Neural crest cell (in vitro differentiated cells): ENCODE data around the gene FGD5. TPM values are rescaled to one million over a fixed set of nuclear protein-coding genes. Genes with fewer than 3 reads are reported as not detected.
A peak's percentile ranks its signal among the peaks of the same experiment; 100 is the strongest.

Experiments used
- DNase-seq: peaks from one replicate; pipeline ENCODE4 v3.0.0; 2021; ENCODE audit warnings: low read depth, mixed read lengths, low spot score
- H3K27ac Mint-ChIP-seq: one replicate; pipeline ENCODE4 v1.8.0; 2021; ENCODE audit warnings: mild to moderate bottlenecking, mixed read lengths; ENCODE audit not compliant: unreplicated experiment
- H3K27me3 Mint-ChIP-seq: 2 replicates; pipeline ENCODE4 v1.8.0; 2021; ENCODE audit warnings: low read depth, mild to moderate bottlenecking, mixed read lengths
- H3K36me3 Mint-ChIP-seq: 2 replicates; pipeline ENCODE4 v1.8.0; 2021; ENCODE audit warnings: low read depth, mild to moderate bottlenecking, mixed read lengths
- H3K4me1 Mint-ChIP-seq: 2 replicates; pipeline ENCODE4 v1.8.0; 2021; ENCODE audit warnings: mixed read lengths
- H3K4me3 Mint-ChIP-seq: one replicate; pipeline ENCODE4 v1.8.0; 2021; ENCODE audit warnings: mild to moderate bottlenecking, mixed read lengths
- H3K9me3 Mint-ChIP-seq: 2 replicates; pipeline ENCODE4 v1.8.0; 2021; ENCODE audit warnings: mixed read lengths
- long read RNA-seq: library from polyadenylated mRNA; unstranded; transcript quantifications from one replicate; pipeline ENCODE4 v2.0.0, GENCODE V29; 2020
- total RNA-seq: library from RNA; stranded (reverse); gene quantifications from 2 replicates; pipeline ENCODE4 v1.2.1, GENCODE V29; 2021
- TF ChIP-seq, protein P1 (sequence below): fragments of 200-600 bp; sonication (generic); conservative IDR thresholded peaks from 2 replicates; pipeline ENCODE4 v1.5.0; 2021; ENCODE audit warnings: antibody characterized with exemption, mild to moderate bottlenecking

The FGD5 gene, protein sequence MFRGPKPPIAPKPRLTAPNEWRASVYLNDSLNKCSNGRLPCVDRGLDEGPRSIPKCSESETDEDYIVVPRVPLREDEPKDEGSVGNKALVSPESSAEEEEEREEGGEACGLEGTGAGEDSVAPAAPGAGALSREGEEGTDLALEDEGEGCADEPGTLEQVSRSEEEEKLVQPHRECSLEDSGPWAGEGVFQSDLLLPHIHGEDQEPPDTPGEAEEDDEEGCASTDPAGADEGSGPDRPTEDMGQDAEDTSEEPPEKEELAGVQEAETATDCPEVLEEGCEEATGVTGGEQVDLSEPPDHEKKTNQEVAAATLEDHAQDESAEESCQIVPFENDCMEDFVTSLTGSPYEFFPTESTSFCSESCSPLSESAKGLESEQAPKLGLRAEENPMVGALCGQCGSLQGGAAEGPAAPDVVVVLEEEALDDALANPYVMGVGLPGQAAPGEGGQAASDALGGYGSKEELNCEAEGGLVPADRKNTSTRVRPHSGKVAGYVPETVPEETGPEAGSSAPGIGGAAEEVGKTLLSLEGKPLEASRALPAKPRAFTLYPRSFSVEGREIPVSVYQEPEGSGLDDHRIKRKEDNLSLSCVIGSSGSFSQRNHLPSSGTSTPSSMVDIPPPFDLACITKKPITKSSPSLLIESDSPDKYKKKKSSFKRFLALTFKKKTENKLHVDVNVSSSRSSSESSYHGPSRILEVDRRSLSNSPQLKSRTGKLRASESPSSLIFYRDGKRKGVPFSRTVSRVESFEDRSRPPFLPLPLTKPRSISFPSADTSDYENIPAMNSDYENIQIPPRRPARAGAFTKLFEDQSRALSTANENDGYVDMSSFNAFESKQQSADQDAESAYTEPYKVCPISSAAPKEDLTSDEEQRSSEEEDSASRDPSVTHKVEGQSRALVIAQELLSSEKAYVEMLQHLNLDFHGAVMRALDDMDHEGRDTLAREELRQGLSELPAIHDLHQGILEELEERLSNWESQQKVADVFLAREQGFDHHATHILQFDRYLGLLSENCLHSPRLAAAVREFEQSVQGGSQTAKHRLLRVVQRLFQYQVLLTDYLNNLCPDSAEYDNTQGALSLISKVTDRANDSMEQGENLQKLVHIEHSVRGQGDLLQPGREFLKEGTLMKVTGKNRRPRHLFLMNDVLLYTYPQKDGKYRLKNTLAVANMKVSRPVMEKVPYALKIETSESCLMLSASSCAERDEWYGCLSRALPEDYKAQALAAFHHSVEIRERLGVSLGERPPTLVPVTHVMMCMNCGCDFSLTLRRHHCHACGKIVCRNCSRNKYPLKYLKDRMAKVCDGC (N-terminal part only)
- 0.27 and 0.61 TPM in 2 replicates for total RNA-seq
- long read RNA-seq: 0 reads

DNA sequence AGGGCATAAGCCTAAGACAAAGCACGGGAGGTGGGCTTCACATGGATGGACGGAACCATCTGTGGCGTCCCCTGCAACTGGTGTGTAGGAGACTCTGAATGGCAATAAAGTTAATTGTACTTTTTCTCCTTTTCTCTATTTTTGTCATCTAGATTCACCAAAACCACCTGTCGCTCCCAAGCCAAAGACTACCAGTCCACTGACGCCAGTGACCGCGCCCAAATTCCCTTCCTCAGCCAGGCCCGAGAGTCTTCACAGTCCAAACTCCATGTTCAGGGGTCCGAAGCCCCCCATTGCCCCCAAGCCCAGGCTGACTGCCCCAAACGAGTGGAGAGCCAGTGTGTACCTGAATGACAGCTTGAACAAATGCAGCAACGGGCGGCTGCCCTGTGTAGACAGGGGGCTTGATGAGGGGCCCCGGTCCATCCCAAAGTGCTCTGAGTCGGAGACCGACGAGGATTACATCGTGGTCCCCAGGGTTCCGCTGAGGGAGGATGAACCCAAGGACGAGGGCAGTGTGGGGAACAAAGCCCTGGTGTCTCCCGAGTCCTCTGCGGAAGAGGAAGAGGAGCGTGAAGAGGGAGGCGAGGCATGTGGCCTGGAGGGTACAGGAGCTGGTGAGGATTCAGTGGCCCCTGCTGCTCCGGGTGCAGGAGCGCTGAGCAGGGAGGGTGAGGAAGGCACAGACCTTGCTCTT lies at the start of gene FGD5:
TSS of gene FGD5 (plus strand) at position 159 of the 697 bp plus-strand sequence. CDS start at position 269, 110 bp downstream.
- TF ChIP-seq, protein P1, sequence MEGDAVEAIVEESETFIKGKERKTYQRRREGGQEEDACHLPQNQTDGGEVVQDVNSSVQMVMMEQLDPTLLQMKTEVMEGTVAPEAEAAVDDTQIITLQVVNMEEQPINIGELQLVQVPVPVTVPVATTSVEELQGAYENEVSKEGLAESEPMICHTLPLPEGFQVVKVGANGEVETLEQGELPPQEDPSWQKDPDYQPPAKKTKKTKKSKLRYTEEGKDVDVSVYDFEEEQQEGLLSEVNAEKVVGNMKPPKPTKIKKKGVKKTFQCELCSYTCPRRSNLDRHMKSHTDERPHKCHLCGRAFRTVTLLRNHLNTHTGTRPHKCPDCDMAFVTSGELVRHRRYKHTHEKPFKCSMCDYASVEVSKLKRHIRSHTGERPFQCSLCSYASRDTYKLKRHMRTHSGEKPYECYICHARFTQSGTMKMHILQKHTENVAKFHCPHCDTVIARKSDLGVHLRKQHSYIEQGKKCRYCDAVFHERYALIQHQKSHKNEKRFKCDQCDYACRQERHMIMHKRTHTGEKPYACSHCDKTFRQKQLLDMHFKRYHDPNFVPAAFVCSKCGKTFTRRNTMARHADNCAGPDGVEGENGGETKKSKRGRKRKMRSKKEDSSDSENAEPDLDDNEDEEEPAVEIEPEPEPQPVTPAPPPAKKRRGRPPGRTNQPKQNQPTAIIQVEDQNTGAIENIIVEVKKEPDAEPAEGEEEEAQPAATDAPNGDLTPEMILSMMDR: no peak
- H3K27me3 Mint-ChIP-seq: peaks cover 46% of the 10 kb centered on the region
- no peaks in the 10 kb centered on the region for H3K36me3 Mint-ChIP-seq
- H3K27ac Mint-ChIP-seq: no peak within 1 kb of the TSS
- H3K4me3 Mint-ChIP-seq: no peak within 1 kb of the TSS
- H3K9me3 Mint-ChIP-seq: no peaks in the 10 kb centered on the region
- DNase-seq: no peak
- peaks cover 12% of the 10 kb centered on the region for H3K4me1 Mint-ChIP-seq

DNA sequence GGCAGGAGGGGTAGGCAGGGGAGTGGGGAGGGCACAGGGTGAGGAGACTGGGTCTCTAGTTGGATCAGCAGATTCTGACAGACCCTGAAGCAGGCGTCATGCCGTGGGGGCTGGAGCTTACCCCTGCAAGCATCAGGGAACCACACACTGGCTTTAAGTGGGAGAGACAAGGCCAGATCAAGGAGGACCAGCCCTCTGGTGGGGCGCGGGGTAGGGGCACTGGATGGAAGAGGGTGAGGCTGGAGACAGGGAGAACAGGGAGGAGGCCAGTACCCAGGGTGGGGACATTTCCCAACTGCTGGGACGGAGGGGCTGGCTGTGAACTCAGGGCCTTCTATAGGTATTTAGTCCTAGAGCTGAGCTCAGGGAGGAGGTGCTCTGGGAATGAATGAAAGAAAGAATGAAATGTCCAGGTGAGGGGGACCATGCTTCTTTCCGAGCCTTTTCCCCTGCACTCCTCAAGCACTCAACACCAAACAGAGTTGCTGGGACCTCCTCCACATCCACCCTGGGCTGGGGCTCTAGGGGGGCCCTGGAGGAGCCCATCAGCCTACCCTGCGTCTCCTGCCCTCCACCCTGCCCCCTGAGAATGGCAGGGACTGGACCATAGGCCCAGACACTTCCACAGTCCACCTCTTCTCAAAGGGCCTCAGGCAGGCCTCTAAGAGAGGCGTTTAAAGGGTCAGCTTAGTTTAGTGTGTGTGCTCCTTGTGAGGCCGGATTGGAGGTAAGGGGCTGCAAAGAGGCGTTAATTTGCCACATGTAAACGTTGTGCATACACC lies 49.0 kb upstream of the FGD5 start:
- H3K9me3 Mint-ChIP-seq: no peaks in the 10 kb centered on the region
- no peaks in the 10 kb centered on the region for H3K36me3 Mint-ChIP-seq
- H3K27ac Mint-ChIP-seq: peak overlapping the region; percentile 43
- no peak for DNase-seq
- TF ChIP-seq, protein P1: no peak
- H3K4me3 Mint-ChIP-seq: no peak overlapping the region
- H3K4me1 Mint-ChIP-seq: no peaks in the 10 kb centered on the region
- no peaks in the 10 kb centered on the region for H3K27me3 Mint-ChIP-seq

DNA sequence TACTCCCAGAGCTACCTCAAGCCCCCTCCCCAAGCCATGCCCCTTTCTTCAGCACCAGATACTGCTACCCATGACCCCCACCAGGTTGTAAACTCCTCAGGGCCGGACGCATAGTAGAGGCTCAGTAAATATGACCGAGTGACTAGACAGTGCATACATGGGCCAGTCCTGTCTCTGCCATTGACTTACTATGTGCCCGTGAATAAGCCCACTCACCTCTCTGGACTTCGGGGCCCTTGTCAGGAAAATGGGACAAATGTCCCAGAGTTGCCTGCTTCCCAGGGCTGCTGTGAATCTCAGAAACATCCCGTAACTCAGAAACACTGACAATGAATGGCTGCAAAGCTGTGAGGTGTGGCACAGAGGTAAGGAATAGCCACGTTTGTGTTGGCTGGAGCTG lies 48.2 kb upstream of the FGD5 start:
- Mint-ChIP-seq H3K27ac (no peak overlapping the region), H3K4me3 (no peak overlapping the region), H3K4me1 (no peaks in the 10 kb centered on the region), H3K36me3 (no peaks in the 10 kb centered on the region), H3K27me3 (no peaks in the 10 kb centered on the region), H3K9me3 (no peaks in the 10 kb centered on the region)
- no peak for DNase-seq
- TF ChIP-seq, protein P1: no peak

DNA sequence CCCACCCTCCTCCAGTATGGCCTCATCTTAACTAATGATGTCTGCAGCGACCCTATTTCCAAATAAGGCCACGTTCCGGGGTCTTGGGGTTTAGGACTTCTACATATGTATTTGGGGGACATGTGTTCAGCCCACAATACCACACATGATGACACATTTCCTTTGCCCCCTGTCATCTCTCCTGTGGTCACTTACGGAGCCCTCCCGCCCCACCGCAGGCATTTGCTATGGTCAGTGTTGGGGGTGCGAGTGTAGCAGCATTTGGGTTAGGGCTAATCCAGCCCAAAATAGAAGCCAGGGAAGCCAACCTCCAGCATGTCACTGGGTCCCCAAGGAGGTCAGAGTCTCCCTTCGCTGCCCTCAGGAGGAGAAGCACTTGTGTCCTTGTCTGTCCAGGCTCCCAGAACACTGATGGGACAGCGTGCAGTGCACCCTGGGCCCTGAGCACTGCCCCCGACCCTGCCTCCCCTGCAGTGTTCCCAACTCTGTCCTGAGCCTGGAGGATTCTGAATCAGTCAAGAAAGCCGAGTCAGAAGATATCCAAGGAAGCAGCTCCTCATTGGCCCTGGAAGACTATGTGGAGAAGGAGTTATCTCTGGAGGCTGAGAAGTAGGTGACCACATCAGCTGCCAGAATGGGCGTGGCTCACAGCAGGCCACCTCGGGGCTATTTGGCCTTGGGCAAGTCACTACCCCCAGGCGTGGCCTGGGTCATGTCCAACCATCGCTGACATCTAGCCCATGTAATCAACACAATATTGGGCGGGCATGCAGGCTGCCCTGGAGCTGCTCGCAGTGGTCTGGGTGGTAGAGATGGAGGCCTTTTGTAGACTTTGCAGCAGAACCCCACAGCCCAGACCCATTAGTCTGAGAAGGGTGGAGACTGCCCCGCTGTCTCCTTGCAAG lies 46.9 kb upstream of the FGD5 start:
- H3K27ac Mint-ChIP-seq: no peak overlapping the region
- no peak for DNase-seq

More for the DNA sequence above, 46.9 kb upstream of the FGD5 start:
- H3K9me3 Mint-ChIP-seq: no peaks in the 10 kb centered on the region
- H3K4me3 Mint-ChIP-seq: no peak overlapping the region
- H3K36me3 Mint-ChIP-seq: no peaks in the 10 kb centered on the region
- H3K4me1 Mint-ChIP-seq: no peaks in the 10 kb centered on the region
- TF ChIP-seq, protein P1: no peak
- H3K27me3 Mint-ChIP-seq: no peaks in the 10 kb centered on the region
